NCI-H128 (cell line): Measurements from ENCODE around the gene ETS1.

Experiments used
- DNase-seq: peaks from one replicate; lab custom pipeline; 2025; ENCODE audit not compliant: unreplicated experiment; lab: John Stamatoyannopoulos, UW

The ETS1 gene

GRCh38 chr11:128521682-128522054, 65.7 kb downstream of the ETS1 start:
- DNase-seq, result no peak

- no peak for DNase-seq
Measured at GRCh38 chr11:128520888-128521681, 66.3 kb downstream of the ETS1 start.

DNA sequence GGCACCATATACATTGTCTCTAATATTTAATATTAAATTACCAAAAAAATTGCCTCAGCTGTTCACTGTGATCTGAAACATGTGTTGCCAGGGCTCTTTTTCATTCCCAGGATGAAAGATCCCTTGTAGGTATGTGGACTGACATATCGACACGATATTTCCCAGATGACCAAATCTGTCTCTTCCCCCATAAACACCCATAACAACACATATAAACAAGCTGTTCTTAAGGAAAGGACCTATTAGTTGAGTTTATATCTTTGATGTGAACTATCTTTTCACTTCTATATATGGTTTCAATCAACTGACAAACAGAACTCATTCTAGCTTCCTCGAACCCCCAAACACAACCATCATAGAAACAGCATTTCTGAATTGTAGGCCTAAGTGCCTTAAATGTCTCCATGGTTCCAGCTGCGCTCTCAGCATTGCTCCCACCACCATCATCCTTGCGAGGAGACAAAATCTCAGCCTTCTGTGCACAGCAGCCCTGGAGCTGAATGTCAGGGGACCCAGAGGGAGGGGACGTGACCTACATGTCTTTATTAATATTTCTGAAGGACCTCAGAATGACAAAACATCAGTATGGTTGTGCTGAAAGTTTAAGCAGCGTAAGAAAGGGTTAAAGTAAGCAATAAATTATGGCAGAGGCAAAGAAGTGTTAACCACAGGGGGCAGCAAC, 67.0 kb downstream of the ETS1 start:
- DNase-seq, result no peak

DNA sequence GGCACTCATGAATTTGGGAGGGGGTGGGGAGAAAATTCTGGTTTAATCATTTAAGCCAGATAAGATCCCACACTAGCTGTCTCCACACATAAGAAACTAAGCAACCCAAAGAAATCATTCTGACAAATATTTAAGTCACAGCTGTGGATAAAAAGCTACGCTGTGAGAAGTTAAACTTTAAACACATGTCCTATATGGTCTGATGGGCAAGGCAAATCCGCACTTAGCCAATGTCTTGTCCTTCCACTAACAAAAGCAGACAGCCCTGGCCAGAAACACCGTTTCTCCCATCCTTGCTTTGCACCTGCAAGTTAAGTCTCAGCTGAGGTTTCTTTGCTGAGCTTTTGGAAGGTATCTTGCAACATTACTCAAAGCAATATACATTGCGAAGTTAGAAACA, 68.0 kb downstream of the ETS1 start:
- DNase-seq, result no peak

- no peak for DNase-seq
Measured at GRCh38 chr11:128518493-128519207, 68.7 kb downstream of the ETS1 start.

- no peak for DNase-seq
Measured at GRCh38 chr11:128517451-128518230, 69.7 kb downstream of the ETS1 start.

DNA sequence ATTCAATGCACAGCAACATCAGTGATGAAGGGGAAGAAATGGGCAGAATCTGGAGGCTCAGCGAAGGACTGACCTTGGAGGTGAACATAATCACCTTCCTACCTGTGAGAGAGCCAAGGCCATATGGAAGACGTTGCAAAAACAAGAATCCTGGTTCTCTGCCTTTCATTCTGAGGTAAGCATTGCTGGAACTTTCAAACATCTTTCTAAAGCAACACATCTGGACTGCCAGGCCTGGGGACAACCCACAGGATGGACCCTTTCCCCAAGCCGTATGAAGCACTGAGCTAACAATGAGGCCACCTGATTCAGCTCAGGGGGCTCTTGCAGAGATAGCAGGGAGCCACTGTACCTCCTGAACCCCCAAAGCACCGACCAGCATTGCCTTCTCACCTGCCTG, 70.5 kb downstream of the ETS1 start:
- no peak for DNase-seq

- DNase-seq, result no peak
Measured at GRCh38 chr11:128515826-128516778, 71.3 kb downstream of the ETS1 start.

DNA sequence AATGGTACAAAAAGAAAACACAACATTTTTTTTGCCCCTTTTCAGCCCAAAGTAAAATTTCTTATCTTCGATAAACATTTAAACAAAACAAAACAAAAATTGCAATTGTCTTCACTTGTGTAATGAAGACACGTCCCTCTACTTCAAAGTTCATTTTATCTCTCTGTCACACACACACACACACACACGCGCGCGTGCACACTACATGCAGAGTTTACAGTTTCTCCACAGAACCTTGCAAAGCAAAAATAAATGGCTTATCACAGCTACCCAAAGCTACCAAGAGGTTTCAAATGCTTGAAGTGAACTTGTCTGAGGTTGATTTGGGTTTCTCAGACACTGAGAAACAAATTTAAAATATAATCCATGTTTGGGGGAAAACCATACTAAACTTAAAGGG, 72.3 kb downstream of the ETS1 start:
- DNase-seq, result no peak

GRCh38 chr11:128513915-128514681, 73.3 kb downstream of the ETS1 start:
- no peak for DNase-seq

DNA sequence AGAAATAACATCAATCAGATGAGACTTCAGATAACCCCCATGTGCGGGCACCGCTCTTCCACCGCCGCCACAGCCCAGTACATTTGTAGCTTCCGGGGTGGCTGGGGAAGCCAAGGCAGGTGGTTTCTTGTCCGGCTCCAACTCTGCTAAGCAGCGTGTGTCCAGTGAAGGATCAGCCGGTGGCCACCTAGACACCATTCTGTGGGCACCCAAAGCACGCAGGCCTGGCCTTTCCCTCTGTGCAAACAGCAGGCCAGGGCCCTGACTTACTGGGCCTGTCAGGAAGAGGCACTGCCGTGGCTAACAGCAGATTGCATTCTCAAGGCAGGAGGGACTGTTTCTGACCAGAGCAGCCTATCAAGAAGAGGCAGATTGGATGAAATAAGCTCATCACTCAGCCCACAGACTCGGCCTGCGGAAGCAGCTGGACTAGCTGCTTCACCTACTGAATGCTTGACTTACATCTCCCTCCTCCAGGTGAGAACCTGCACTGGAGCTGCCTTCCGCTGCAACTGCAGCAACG, 74.8 kb downstream of the ETS1 start:
- no peak for DNase-seq

DNA sequence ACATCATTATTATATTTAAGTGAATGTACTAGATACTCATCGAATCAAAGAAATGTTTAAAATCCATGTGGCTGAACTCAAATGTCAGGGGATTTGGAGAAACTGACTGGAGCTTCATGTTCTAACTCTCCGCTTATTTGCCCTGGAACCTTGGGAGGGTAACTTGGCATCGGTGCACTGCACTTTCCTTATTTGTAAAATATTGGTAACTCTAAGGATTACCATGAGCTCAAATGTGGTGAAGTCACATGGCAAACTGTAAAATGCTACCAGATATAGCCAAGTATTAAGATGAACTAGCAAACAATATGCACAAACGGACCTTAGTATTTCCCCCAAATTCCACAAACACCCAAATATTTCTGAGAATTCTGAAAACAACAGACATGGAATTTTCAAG, 75.6 kb downstream of the ETS1 start:
- no peak for DNase-seq

DNA sequence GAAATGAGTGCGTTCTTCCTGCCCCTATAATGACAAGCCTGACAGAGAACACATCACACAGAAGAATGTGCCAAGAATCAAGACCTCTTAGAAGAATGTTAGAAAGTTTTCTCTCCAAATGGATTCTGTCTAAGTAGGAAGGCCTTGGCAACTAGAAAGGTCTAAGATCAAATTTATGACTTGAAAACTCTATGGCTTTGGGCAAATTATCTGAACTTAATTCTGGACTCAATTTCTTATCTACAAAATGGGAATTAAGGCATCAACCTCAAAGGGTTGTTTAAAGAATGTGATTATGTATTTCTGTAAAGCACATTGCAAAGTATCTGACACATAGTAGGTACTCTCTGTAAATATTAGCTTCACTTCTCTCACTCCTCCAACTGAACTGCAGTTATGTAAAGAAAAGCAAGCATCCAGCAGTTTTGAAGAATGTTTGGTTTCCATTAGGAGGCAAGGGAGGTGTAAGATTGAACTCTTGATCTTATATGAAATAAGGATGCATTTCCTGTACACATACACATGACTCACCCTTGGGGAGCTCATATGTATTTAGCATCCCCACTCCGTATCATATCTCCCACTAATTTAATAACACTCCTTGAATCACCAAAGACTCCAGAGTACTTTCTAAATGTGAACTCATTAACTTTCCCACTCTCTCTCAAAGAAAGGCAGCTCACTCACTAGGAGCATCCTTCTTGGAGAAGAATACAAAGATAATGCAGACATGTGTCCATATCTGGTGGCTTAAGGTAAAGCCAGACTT, 77.6 kb downstream of the ETS1 start:
- no peak for DNase-seq

GRCh38 chr11:128508770-128509510, 78.4 kb downstream of the ETS1 start:
- DNase-seq, result no peak

DNA sequence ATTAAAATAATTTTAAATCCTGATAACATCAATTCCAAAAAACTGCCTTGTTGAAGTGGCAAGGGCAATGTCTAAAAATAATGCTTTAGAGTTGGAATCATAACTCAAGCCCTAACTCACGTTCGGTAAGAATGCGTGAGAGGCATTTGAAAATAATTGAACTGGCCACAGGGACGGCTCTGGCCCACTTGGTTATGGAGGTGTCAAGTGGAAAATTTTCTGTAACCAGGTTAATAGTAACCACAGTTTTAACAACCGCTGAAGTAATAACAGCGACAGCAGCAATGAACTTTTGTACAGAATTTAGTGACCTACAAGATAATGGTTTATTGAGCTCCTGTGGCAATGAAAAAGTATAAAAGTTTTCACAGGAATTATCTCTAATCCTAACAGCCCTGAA, 79.4 kb downstream of the ETS1 start:
- DNase-seq, result no peak

GRCh38 chr11:128506999-128507611, 80.3 kb downstream of the ETS1 start:
- DNase-seq, result no peak

- no peak for DNase-seq
Measured at GRCh38 chr11:128506356-128506755, 81.0 kb downstream of the ETS1 start.
